ENCODE results near the gene NAA20. TPM values are rescaled to one million over a fixed set of nuclear protein-coding genes. Genes with fewer than 3 reads are reported as not detected.

The NAA20 gene
- total RNA-seq, 3 donors from 2014 or later, result 32.6 to 47.2 (median 44.5) TPM

- no peak for TF ChIP-seq CTCF (IDR thresholded peaks at IDR 0.05)
- no peak for TF ChIP-seq POLR2AphosphoS5 (IDR thresholded peaks at IDR 0.05)
- TF ChIP-seq POLR2A (IDR thresholded peaks at IDR 0.05), result no peak
- DNase-seq (ENCODE audit: low spot score in 2 of 2), result no peak
- no peaks in the 10 kb centered on the region for H3K9me3 ChIP-seq
- H3K4me1 ChIP-seq, result no peaks in the 10 kb centered on the region
- peaks cover 0 to 2% of the 10 kb centered on the region in 2 donors for H3K27me3 ChIP-seq
- intact Hi-C loops (cut with DNase I; ENCODE audit: low total_unique reads), result no loop called here
- no peak overlapping the region for H3K27ac ChIP-seq
- no peak overlapping the region for H3K4me3 ChIP-seq
- no peaks in the 10 kb centered on the region for H3K36me3 ChIP-seq
Measured at GRCh38 chr20:20070871-20071726, 53.9 kb downstream of the NAA20 start.

DNA sequence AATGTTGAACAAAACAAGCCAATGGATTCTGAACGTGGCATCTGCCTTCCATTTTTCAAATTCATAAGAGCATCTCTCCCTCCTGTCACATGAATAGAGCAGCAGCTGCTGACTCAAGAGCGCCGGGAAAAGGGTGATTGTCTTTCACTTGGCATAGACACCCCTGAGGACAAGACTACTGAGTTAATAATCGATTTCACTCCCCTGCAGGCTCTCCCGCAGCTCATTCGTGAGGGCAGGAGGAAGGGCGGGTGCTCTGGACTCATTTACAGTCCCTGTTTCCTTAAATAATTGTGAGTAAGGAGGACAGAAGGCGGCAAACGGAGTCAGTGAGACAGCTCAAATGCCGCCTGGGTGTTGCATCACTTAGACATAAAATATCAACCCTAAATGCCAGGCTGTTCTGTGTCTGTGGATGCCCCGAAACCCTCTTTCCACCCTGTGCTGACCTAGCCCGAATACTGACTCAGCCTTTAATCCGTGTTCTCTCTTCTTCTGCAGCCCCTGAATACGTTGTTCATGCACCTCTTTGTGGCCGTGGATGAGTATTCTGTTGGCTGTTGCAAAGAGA lies 56.7 kb downstream of the NAA20 start:
- Histone ChIP-seq H3K27ac (no peak overlapping the region), H3K27me3 (peaks cover 0 to 2% of the 10 kb centered on the region in 2 donors), H3K4me3 (no peak overlapping the region), H3K4me1 (no peaks in the 10 kb centered on the region), H3K36me3 (no peaks in the 10 kb centered on the region), H3K9me3 (no peaks in the 10 kb centered on the region)
- no peak for DNase-seq (ENCODE audit: low spot score in 2 of 2)
- intact Hi-C loops (cut with DNase I; ENCODE audit: low total_unique reads), result no loop called here
- TF ChIP-seq POLR2A (IDR thresholded peaks at IDR 0.05) (no peak), POLR2AphosphoS5 (IDR thresholded peaks at IDR 0.05) (no peak), CTCF (IDR thresholded peaks at IDR 0.05) (no peak)

GRCh38 chr20:20075032-20075431 lies 57.9 kb downstream of the NAA20 start:
- no peaks in the 10 kb centered on the region for H3K36me3 ChIP-seq
- H3K9me3 ChIP-seq, result no peaks in the 10 kb centered on the region
- intact Hi-C loops (cut with DNase I; ENCODE audit: low total_unique reads), result no loop called here
- no peak overlapping the region for H3K27ac ChIP-seq
- no peak for DNase-seq (ENCODE audit: low spot score in 2 of 2)
- peaks cover 0 to 2% of the 10 kb centered on the region in 2 donors for H3K27me3 ChIP-seq
- TF ChIP-seq CTCF (IDR thresholded peaks at IDR 0.05) (no peak), POLR2A (IDR thresholded peaks at IDR 0.05) (no peak), POLR2AphosphoS5 (IDR thresholded peaks at IDR 0.05) (no peak)
- H3K4me1 ChIP-seq, result no peaks in the 10 kb centered on the region
- no peak overlapping the region for H3K4me3 ChIP-seq

DNA sequence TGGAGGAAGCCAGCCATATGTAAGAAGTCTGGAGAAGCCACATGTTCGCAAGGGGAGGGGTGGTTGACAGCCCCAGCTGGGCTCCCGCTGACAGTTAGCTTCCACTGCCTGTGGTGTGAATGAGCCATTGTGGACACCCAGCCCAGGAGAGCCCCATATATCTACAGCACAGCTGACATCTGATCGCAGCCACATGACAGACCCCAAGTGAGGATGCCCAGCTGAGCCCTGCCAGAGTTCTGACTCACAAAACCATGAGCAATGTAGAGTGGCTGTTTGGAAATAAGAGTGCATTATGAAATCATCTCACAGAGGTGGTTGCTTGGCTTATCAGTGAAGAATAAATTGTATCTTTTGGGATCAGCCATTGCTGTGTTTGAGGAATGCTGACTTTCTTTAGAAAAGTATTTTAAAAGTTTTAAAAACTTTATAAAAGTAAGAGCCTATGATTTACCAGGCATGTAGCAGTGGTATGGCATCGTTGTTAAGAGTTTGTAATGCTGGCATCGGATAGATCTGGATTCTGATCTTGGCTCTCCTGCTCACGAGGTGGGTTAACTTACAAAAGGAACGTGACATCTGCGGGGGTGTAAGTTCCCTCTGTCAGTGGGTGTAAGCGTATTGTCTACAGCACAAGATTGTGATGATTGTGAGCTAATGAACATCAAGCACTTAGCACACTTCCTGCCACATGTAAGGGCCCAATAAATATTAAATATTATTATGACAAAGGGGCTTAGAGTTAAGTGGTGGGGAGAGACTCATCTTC lies 59.3 kb downstream of the NAA20 start:
- H3K36me3 ChIP-seq, result no peaks in the 10 kb centered on the region
- intact Hi-C loops (cut with DNase I; ENCODE audit: low total_unique reads), result no loop called here
- TF ChIP-seq POLR2A (IDR thresholded peaks at IDR 0.05) (no peak), CTCF (IDR thresholded peaks at IDR 0.05) (no peak), POLR2AphosphoS5 (IDR thresholded peaks at IDR 0.05) (no peak)
- no peak overlapping the region for H3K27ac ChIP-seq
- H3K27me3 ChIP-seq, result peaks cover 0 to 2% of the 10 kb centered on the region in 2 donors
- H3K9me3 ChIP-seq, result no peaks in the 10 kb centered on the region
- no peak overlapping the region for H3K4me3 ChIP-seq
- no peaks in the 10 kb centered on the region for H3K4me1 ChIP-seq
- DNase-seq (ENCODE audit: low spot score in 2 of 2), result no peak

Data from breast epithelium (tissue), 4 donors.